Skin of body (tissue), 2 donors: ENCODE results near the gene GPR39. TPM values are rescaled to one million over a fixed set of nuclear protein-coding genes. Genes with fewer than 3 reads are reported as not detected.
"Not testable (repeated sequence)": the region's sequence is repeated elsewhere in the genome, so short reads cannot be mapped to it uniquely, and the experiment has no call there.

Source experiments
- DNase-seq: peaks from one replicate; lab custom pipeline; 2025; lab: John Stamatoyannopoulos, UW
- total RNA-seq: library from RNA; depleted of rRNA; stranded (reverse); fragments of >200 nt; gene quantifications from one replicate; pipeline ENCODE4 v1.2.3, GENCODE V29; 2014

The GPR39 gene
- total RNA-seq: 0.20 TPM

DNA sequence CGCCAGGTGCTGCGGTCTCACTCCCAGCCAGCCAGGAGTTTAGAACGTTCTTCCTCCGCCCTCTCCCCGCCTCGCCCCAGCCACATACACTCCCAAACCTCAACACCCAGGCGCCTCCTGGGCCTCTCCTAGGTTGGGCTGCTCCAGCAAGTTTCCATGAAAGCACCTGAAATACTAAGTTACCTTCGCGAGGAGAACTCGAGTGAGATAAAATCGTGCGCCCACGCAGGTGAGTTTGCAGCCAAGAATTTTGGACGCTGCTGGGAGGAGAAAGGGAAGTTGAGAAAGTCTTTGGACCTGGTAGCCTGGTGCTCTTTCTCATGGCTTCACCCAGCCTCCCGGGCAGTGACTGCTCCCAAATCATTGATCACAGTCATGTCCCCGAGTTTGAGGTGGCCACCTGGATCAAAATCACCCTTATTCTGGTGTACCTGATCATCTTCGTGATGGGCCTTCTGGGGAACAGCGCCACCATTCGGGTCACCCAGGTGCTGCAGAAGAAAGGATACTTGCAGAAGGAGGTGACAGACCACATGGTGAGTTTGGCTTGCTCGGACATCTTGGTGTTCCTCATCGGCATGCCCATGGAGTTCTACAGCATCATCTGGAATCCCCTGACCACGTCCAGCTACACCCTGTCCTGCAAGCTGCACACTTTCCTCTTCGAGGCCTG, at the start of gene GPR39:
GPR39 (plus strand) TSS at position 83 of the 673 bp plus-strand sequence.
- DNase-seq: no peak

DNA sequence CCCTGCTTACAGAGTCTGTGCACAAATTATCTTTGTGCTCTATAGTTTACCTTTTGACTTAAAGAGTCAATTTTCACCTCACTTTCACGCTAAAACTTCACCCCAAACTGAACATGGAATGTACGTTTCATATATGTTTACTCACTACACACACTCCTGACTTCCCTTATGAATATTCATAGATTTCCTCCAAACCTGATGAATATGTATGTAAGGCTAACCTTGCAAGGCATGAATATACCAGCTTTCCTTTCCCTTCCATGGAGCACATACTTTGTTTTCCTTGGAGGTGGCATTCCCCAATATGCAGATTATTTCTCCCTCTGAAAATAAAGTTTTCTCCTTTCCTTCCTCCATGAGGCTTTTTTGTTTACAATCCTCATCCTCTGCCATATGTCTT, 48.4 kb upstream of the GPR39 start:
- no peak for DNase-seq

DNA sequence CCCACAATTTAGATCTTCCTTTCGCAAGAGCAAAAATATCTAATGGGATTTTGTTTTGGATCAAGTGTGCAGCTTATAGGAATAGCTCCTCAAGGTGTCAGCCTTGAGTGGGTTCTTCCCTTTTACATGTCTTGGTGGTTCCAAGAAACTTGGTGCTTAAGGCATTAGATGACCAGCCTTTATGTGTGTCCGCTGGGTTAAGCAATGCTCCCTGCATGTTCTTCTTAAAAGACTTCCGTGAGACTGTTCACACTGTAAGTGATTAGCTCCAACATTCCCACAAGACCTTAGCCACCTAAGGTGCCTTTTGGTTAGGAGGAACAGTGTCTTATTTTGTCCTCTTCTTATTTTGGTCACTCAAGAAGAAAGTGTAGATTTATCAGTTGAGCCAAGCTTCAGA, 44.3 kb upstream of the GPR39 start:
- DNase-seq: no peak

DNA sequence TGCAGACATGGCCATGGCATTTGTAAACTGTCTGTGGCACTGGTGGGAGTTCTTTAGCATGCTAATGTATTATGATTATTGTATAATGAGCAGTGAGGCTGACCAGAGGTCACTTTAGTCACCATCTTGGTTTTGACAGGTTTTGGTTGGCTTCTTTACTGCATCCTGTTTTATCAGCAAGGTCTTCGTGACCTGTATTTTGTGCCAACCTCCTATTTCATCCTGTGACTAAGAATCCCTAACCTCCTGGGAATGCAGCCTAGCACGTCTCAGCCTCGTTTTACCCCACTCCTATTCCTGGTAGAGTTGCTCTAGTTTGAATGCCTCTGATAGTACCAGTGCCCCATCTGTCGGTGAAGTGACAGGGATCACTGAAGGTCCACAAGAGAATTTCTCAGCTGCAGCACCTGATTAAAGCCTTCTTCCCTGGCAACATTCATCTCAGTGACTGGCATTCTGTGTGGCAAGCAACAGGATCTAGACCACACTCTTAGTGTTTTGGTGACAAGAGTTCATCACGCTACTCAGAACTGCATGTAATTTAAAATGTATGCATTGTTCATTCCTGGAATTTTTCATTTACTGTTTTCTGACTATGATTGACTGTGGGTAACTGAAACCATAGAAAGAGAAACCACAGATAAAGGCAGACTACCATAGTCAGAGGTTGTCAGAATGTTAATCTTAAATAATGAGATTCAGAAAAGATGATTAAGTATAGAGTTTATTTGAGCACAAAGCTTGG, 43.0 kb upstream of the GPR39 start:
- no peak for DNase-seq

DNA sequence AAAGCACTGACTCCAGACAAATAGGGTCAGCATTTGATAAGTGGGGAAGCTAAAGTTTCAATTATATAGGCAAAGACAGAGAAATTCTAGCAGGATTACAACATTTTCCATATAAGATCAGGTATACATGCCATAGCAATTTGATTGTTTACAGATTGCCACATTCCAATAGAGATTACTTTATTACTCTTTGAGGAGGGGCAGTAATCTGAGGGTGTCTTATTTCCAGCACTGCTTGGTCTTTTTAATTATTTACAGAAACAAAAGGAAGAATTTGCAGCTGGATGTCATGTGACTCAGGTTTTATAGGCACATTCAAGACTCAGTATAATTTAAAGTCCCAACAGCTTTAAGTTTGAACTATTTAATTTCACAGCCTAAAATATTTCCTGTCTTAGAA, 42.5 kb upstream of the GPR39 start:
- peak; percentile 29 for DNase-seq

DNA sequence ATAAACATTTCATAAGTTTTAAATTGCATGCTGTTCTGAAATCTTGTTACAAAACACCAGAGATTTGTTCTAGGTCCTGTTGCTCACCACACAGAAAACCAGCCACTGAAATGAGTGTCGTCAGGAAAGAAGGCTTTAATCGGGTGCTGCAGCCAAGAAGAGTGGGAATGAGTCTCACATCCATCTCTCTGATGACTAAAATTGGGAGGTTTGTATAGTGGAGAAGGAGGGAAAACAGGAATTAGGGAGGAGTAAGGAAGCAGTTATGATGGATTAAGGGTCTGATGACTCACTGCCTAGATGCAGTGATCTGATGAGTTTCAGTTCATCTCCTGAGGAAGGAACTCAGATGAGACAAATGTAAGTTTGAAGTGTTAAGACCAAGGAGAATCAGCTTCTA, 42.1 kb upstream of the GPR39 start:
- DNase-seq: no peak

DNA sequence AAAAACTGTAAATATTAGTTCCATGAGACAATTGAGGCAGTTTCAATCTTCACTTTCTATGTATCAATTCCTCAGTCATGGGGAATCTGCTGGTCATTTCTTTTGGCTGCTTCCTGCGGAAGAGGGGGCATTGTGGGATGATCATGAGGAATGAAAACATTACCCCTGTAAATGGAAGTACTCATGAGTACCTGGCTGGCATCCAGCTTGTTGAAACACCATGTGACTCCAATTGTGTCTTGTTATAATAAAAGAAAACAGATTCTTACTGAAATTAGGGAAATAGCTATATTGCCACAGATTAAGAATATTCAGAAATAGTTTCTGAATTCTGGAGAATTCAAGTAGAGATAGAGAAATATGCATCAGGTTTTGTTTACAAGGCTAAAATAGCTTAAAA, 41.6 kb upstream of the GPR39 start:
- DNase-seq: no peak

DNA sequence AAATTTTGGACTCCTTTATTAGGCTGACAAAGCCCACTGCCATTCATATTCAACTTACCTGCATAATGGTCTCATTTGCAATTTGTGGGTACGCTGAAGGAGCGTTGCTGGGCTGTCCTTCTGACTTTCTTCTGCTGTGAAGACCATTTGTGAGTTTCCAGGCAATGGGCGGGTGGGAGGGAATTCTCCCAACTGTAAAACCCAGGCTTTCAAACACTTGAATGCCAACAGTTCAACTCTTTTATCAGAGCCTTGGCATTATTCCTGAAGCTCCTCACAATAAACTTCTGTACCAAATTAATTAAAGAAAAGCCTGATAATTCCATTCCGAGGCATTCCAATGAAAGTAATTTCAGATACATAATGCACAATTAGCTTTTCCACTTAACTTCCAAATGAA, 35.2 kb upstream of the GPR39 start:
- DNase-seq: no peak

DNA sequence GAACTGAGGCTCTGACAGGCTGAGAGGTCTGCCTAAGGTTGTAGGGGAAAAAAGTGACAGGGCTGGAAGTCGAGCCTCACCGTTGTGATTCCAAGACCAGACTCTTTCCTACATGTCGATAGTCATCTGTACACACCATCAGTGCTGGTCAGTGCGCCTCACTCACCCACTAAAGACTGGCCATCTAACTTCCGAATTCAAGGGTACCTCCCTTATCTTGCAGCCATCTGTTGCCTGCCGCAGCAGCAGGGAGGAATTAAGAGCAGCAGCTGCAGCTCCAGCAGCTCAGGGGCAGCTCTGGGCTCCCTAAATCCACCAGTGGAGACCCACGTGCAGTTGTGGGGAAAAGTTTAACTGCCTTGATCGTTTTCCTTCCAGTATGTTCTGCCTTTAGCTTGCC, 32.6 kb upstream of the GPR39 start:
- DNase-seq: no peak

DNA sequence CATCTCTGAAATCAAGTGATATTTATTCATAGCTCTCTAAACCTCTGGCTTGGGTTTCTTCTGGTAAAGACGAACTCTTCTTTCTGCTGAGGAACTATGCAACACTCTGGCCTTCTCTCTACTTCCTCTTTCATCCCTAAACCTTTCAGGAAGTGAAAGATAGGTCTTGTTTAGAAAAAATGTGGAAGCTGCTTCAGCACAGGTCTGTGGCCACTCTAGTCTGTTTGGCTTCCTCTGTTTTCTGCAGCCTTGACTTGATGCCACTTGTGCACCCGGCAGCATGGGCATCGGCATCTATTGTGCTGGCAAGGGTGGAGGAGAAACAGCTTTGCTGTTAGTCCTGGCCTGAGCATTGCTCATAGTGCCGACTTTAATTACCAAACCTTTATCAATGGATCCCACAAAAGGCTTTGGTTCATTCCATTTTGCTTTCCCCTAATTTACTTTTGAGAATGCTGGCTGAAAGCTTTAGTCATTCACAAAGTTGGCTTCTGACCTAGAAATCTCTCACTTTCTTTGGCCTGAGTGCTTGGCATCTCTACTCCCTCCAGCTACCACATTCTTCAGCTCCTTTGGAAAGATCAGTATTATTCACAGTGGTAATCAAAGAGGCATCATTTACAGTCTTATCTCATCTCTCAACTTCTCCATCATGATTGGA, 32.0 kb upstream of the GPR39 start:
- no peak for DNase-seq

DNA sequence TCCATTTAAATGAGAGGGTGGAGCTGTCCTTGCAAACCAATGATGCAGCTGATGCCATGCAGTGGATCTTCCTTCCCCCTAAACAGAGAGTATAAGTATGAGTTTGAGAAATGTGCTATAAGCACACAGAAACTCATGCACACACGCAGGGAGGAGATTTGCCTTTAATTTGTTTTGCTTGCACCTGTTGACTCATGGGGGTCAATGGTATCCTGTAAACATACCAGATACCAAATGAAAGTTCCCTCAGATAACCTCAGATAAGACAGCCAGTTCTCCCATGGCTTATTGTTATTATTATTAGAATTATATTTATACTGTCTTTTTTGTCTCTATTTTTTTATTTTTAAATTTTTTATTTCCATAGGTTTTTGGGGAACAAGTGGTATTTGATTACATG, 29.5 kb upstream of the GPR39 start:
- no peak for DNase-seq

DNA sequence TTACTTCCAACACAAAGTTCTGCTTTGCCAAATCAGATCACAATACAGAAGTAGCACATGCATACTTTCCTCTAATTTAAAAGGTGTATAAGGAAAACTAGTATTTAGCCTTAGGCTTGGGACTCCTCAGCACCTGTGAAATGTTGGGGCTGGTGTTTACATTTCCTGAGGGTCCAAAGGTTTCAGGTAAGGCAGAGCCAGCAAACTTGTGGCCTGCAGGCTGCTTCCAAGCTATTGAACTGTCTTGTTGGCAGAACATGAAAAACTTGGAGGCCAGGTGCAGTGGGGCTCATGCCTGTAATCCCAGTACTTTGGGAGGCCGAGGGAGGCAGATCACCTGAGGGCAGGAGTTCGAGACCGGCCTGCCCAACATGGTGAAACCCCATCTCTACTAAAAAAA, 26.5 kb upstream of the GPR39 start:
- DNase-seq: no peak

DNA sequence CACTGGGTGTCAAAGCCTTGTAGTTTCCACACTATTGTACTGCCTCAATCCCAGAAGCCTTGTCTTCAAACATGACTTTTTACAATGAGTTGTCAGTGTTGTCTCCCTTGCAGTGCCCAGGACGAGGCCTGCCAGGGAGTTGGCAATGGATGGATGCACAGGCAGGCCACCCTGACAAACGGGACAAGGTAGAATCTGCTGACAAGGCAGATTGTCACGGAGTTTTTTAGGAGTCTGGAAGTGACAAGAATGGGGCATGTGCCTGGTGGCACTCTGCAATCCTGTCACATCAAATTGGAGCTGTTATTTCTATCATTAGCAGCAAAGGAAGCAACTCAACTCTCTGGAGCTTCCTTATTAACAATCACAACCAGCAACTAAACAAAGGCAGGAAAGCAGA, 25.2 kb upstream of the GPR39 start:
- DNase-seq: no peak

DNA sequence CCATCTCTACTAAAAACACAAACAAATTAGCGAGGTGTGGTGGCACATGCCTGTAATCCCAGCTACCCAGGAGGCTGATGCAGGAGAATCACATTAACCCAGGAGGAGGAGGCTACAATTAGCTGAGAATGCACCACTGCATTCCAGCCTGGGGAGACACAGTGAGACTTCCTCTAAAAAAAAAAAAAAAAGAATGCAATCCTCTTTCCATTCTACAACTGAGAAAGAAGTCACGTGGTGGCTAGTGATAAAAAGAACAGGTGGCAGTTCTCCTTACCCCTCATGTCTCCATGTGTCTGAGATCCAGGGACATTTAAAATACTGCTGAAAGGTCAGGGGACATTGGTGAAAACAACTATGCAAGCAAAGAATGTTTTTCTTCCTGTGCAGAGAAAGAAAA, 24.4 kb upstream of the GPR39 start:
- DNase-seq: no peak

DNA sequence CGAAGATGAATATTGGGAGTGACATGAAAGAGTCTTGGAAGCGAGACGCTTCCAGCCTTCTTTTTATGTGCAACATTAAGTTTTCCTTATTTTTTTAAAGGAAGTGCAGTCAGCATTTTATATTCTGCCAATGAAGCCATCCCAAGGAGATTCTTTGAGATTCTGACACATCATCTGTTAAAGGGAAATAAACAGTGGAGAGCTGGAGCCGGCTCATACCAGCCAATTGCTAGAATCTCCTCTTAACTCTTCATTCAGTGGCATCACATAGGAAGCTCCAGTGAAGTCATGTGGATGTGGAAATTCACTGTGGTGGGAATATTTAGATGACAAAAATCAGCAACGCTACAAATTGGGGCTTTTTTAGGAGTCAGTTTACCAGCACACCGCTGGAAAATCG, 23.7 kb upstream of the GPR39 start:
- DNase-seq: no peak

DNA sequence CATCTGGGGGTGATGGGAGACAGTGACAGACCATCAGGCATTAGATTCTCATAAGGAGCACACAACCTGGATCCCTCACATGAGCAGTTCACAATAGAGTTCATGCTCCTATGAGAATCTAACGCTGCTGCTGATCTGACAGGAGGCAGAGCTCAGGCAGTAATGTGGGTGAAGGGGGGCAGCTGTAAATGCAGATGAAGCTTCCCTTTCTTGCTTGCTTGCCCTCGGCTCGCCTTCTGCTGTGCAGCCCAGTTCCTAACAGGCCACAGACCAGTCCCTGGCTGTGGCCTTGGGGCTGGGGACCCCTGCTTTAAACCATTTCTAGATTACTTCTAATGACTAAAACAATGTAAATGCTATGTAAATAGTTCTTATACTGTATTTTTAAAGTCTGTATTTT, 19.6 kb upstream of the GPR39 start:
- not testable (repeated sequence) for DNase-seq

DNA sequence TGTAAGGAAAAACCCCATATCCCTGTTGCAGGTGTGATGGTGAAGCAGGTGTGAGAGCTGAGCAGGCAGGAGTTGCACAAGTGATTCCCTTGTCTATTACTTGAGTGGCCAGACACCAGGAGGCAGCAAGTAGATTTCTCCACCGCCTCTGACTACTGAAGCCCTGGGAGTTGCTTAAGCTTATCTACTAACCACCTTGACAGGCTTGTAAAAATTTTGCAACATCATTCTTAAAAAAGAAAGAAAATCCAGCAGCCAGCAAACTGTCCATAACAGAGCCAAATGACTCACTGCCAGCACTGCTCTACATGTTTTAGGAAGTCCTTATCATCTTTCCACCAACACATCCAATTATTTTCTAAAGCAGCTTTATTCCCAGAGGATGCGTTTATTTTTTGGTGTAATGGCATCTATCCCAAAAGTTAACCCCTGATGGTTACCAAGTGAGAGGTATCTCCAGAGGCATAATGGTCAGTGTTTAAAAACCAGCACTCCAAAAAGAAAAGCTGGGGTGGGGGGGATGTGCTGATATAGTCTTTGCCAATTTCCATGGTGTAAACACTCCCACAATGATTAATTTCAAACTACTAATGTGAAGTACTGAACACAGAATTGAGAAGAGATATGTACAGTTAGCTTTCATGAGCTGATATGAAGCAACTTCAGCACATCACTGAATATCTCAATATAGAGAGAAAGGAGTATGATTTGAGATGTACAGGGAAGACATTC, 16.3 kb upstream of the GPR39 start:
- DNase-seq: no peak

DNA sequence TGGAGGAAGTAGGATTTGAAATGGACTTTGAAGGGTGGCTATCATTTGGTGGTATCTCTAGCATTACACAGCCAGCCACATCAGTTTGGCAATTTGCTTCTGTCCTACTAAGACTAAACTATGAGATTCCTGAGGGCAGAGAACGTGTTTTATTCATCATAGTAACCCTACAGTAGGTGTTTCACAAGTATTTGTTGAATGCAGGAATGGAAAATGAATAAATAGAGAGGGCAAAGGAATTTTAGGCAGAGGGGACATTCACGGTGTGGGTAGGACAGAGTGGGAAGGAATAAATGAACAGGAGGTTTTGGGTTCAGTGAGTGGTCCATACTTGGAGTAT, 15.7 kb upstream of the GPR39 start:
- DNase-seq: no peak

DNA sequence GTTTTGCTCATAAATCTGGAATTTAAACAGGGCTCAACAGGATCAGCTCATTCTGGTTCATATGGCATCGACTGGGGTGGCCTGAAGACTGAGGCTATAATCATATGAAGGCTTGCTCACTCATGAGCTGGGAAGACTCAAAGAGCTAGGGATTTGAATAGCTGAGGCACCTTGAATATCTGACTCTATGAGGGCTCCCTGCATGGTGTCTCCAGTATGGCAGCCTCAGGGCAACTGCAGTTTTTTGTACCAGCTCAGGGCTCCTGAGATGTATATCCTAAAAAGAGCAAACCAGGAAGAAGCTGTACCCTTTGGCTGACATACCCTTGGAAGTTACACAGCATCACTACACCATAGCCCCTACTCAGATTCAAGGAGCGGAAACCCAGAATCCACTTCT, 15.3 kb upstream of the GPR39 start:
- no peak for DNase-seq

DNA sequence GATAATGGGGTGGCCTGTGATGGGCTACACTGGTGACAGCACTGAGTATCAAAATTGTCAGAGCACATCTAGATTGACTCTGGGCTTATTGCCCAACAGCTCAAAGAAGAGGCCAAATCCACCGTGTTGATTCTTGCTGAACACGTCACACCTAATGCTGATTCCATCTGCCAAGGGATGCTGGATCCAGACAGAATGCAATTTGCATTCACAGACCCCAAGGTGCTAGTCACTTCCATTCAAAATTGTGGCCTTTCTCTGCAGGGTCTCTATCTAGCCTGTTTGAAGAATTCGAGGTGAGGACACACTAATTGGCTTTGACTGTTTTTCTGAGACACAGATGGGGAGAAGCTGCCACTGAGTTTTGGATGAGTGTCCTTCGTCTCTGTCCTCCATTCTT, 13.5 kb upstream of the GPR39 start:
- DNase-seq: no peak

DNA sequence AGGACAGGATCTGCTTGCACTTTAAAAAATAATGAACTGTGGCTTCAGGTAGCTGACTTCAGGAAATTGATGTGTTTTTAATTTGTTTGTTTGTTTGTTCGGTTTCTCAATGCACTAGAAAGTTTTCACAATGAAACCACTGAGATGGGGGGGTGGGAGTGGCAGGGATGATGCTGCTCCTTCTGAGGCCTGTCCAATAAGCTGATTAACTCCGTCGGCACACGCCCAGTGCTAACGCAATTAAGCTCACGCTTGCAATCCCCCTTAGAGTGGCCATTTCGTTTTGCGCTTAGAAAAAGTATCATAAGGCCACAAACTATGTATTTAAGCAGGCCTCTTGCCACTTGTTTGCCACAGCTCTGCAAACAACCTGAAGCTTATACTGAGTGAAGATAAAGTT, 12.5 kb upstream of the GPR39 start:
- no peak for DNase-seq

DNA sequence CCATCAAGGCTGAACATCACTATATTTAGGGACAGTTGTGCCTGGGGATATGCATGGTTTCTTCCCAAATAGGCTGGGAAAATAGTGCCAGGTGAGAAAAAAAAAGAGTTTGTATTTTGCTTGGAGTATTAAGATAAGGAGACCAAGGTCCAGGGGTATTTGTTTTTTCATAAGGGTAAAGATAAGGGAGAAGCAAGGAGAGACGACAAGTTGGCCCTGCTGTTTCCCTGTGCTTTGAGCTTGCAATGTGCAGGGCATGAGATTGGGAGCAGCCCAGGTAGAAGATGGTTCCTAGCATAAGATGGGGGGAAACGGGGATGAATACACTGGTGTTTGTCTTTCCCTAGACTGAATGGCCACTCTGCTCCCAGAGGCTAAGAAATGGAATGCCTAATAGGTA, 8.8 kb upstream of the GPR39 start:
- DNase-seq: no peak
